Esophagus squamous epithelium (tissue), 5 donors: ENCODE data around the gene CCR5AS.

Source experiments
- DNase-seq: peaks from one replicate; lab custom pipeline; 2025; lab: John Stamatoyannopoulos, UW
- H3K27ac ChIP-seq, 4 donors: fragments of 200-600 bp; sonication (generic); one replicate each; pipeline ENCODE4 v1.5.1; 2016 to 2019; ENCODE audit warnings: mild to moderate bottlenecking in 1 of 4
- H3K27me3 ChIP-seq, 4 donors: fragments of 200-600 bp; sonication (generic); 1 replicate in 3 of 4; 2 replicates in 1 of 4; pipeline versions ENCODE4 v1.5.1 to v1.6.0; 2017 to 2021; ENCODE audit warnings: antibody characterized with exemption in 1 of 4
- H3K36me3 ChIP-seq, 3 donors: fragments of 200-600 bp; sonication (generic); one replicate each; pipeline ENCODE4 v1.5.1; 2016 to 2019
- H3K4me1 ChIP-seq, 3 donors: fragments of 200-600 bp; sonication (generic); one replicate each; pipeline ENCODE4 v1.5.1; 2017 to 2019
- H3K4me3 ChIP-seq, 4 donors: fragments of 200-600 bp; sonication (generic); 1 replicate in 3 of 4; 2 replicates in 1 of 4; pipeline ENCODE4 v1.5.1; 2016 to 2019; ENCODE audit warnings: mild to moderate bottlenecking in 2 of 4, moderate library complexity in 1 of 4
- H3K9me3 ChIP-seq, 3 donors: fragments of 200-600 bp; sonication (generic); one replicate each; pipeline ENCODE4 v1.5.1; 2016 to 2019
- CTCF ChIP-seq, 6 experiments: fragments of 450-650 bp in 4 of 6; fragments of 200-600 bp in 2 of 6; sonication (generic) in 2 of 6; IDR thresholded peaks; one replicate each; pipeline ENCODE4 v1.5.1; 2016 to 2019; ENCODE audit warnings: antibody characterized with exemption in 6 of 6, mild to moderate bottlenecking in 4 of 6, moderate library complexity in 4 of 6
- POLR2A ChIP-seq, 4 donors: fragments of 450-650 bp; IDR thresholded peaks; one replicate each; pipeline ENCODE4 v1.6.1; 2017; ENCODE audit warnings: antibody characterized with exemption in 4 of 4, mild to moderate bottlenecking in 4 of 4, moderate library complexity in 3 of 4
- WGBS, 2 donors: methylation state at CpG; one replicate each; pipeline ENCODE4 v1.1.5; 2018; 5-methylcytosine and 5-hydroxymethylcytosine counted together
- intact Hi-C: fragments of 100-400 bp; cut with DNase I; formaldehyde crosslinking; loops from one replicate; pipeline ENCODE4 v1.15.0; 2022
- donor health status: DM: yes; HTN: yes; CAD: no.

CCR5AS gene

GRCh38 chr3:46375814-46376213 is 31.1 kb downstream of the CCR5AS start:
- H3K9me3 ChIP-seq: no peaks in the 10 kb centered on the region
- no peaks in the 10 kb centered on the region for H3K36me3 ChIP-seq
- H3K4me3 ChIP-seq: no peak overlapping the region
- 38 to 41% methylated on average over 2 of the region's 2 CpGs for WGBS, 2 donors
- H3K4me1 ChIP-seq: peaks cover 0 to 18% (median 6%) of the 10 kb centered on the region in 3 donors
- peaks cover 0 to 23% (median 0%) of the 10 kb centered on the region in 4 donors for H3K27me3 ChIP-seq
- no peak overlapping the region for H3K27ac ChIP-seq
- DNase-seq: no peak
- TF ChIP-seq POLR2A (IDR thresholded peaks at IDR 0.05): no peak
- TF ChIP-seq CTCF (IDR thresholded peaks at IDR 0.05): no peak
- intact Hi-C loops: loop anchor here (5.0 kb wide), 1 partner anchor 294 kb away; no protein-coding TSS in a partner anchor

- no peak for TF ChIP-seq CTCF (IDR thresholded peaks at IDR 0.05)
- TF ChIP-seq POLR2A (IDR thresholded peaks at IDR 0.05): no peak
- intact Hi-C loops: loop anchor here (5.0 kb wide), 1 partner anchor 293 kb away; no protein-coding TSS in a partner anchor
- H3K27me3 ChIP-seq: peaks cover 0 to 23% (median 0%) of the 10 kb centered on the region in 4 donors
- peaks cover 0 to 18% (median under 1%) of the 10 kb centered on the region in 3 donors for H3K4me1 ChIP-seq
- H3K36me3 ChIP-seq: no peaks in the 10 kb centered on the region
- H3K4me3 ChIP-seq: no peak overlapping the region
- H3K9me3 ChIP-seq: no peaks in the 10 kb centered on the region
- no peak for DNase-seq
- H3K27ac ChIP-seq: no peak overlapping the region
- 57 to 84% methylated on average over 2 of the region's 2 CpGs for WGBS, 2 donors
Observed at GRCh38 chr3:46375218-46375617, 31.6 kb downstream of the CCR5AS start.

GRCh38 chr3:46374755-46375154 is 32.1 kb downstream of the CCR5AS start:
- no peak for DNase-seq
- peaks cover 0 to 24% (median 0%) of the 10 kb centered on the region in 4 donors for H3K27me3 ChIP-seq
- no peak overlapping the region for H3K27ac ChIP-seq
- peaks cover 0 to 15% (median 0%) of the 10 kb centered on the region in 3 donors for H3K4me1 ChIP-seq
- no peak overlapping the region for H3K4me3 ChIP-seq
- 78 to 86% methylated on average over 3 of the region's 3 CpGs for WGBS, 2 donors
- intact Hi-C loops: loop anchor here (5.0 kb wide), 1 partner anchor 292 kb away; no protein-coding TSS in a partner anchor
- H3K36me3 ChIP-seq: no peaks in the 10 kb centered on the region
- H3K9me3 ChIP-seq: no peaks in the 10 kb centered on the region
- TF ChIP-seq CTCF (IDR thresholded peaks at IDR 0.05) (no peak), POLR2A (IDR thresholded peaks at IDR 0.05) (no peak)

GRCh38 chr3:46372492-46373359 is 34.1 kb downstream of the CCR5AS start:
- no peak overlapping the region for H3K27ac ChIP-seq
- intact Hi-C loops: no loop called here

More at GRCh38 chr3:46372492-46373359, 34.1 kb downstream of the CCR5AS start:
- Histone ChIP-seq H3K4me3 (peak overlapping the region in 1 of 4 donors; percentile 19), H3K4me1 (peaks cover 0 to 12% (median 0%) of the 10 kb centered on the region in 3 donors), H3K9me3 (no peaks in the 10 kb centered on the region), H3K27me3 (peaks cover 0 to 43% (median 0%) of the 10 kb centered on the region in 4 donors), H3K36me3 (no peaks in the 10 kb centered on the region)
- 74 to 83% methylated on average over 8 to 9 of the region's 9 CpGs for WGBS, 2 donors
- no peak for DNase-seq
- TF ChIP-seq CTCF (IDR thresholded peaks at IDR 0.05): peak in 4 of 6 experiments; percentile 37 to 71 (median 48)
- no peak for TF ChIP-seq POLR2A (IDR thresholded peaks at IDR 0.05)
